Upper lobe of right lung (tissue), 1 donor: ENCODE measurements around the gene CDA. TPM values are rescaled to one million over a fixed set of nuclear protein-coding genes. Genes with fewer than 3 reads are reported as not detected.

Experiments used
- ATAC-seq: fragments of 200-7000 bp; cut with Tn5 transposase; one replicate; pipeline ENCODE4 v1.9.1; 2020; ENCODE audit warnings: mild to moderate bottlenecking, moderate library complexity
- DNase-seq: peaks from one replicate; pipeline ENCODE4 v3.0.0-alpha.2; 2020
- H3K27ac ChIP-seq: fragments of 200-600 bp; one replicate; pipeline ENCODE4 v1.8.0; 2022
- H3K27me3 ChIP-seq: fragments of 200-600 bp; one replicate; pipeline ENCODE4 v1.8.0; 2022; ENCODE audit warnings: mild to moderate bottlenecking
- H3K36me3 ChIP-seq: fragments of 200-600 bp; one replicate; pipeline ENCODE4 v1.8.0; 2022
- H3K4me1 ChIP-seq: fragments of 200-600 bp; one replicate; pipeline ENCODE4 v1.8.0; 2022
- H3K4me3 ChIP-seq: fragments of 200-600 bp; one replicate; pipeline ENCODE4 v1.8.0; 2022; ENCODE audit warnings: mild to moderate bottlenecking
- H3K9me3 ChIP-seq: fragments of 200-600 bp; one replicate; pipeline ENCODE4 v1.8.0; 2022
- intact Hi-C: fragments of 100-400 bp; cut with DNase I; formaldehyde crosslinking; loops from one replicate; pipeline ENCODE4 v1.11.0; 2022
- total RNA-seq: library from RNA; stranded (reverse); fragmentation: NEBNext Ultra II Directional; extraction: Animal tissue kit (Norgen Biotek cat#: 25700); gene quantifications from one replicate; pipeline ENCODE4 v1.2.1, GENCODE V29; 2021
- TF ChIP-seq, protein P1 (sequence below): fragments of 200-600 bp; IDR thresholded peaks from one replicate; pipeline ENCODE4 v1.8.0; 2022; ENCODE audit warnings: antibody characterized with exemption
- donor health status: DM: no; HTN: yes; CAD: no; lungs with severe emphysema.

CDA gene
- total RNA-seq, 1 donor from 2014 or later = 8.8 TPM

DNA sequence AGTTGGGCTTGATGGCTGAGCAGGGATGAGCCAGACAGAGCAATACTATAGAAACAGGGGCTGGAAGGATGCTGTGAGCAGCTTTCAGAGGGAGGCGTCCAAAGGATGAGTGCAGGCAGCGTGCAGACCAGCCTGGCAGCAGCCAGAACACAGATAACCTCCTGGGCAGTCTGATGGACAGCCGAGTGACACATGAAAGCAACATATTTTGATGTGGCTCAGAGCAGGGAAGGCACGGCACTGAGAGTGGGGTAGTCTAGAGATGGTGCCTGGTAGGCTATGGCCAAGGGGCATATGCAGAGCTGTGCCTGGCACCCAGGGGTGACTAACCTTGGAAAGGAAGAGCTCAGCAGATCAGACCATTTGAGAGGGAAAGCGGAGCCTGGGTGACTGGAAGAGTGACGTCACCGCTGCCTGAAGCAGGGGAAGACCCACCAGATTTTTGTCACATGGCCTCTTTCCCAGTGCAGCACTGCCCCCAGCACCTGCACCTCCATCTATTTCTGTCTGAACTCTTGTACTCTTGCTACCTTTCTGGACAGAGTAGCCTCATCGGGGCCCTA, 48.0 kb downstream of the CDA start:
- H3K9me3 ChIP-seq = no peaks in the 10 kb centered on the region
- DNase-seq (no peak), ATAC-seq (no peak)
- intact Hi-C loops = no loop called here
- H3K27me3 ChIP-seq = no peaks in the 10 kb centered on the region
- H3K4me1 ChIP-seq = peaks cover 16% of the 10 kb centered on the region
- H3K4me3 ChIP-seq = no peak overlapping the region
- peaks cover 47% of the 10 kb centered on the region for H3K36me3 ChIP-seq
- H3K27ac ChIP-seq = no peak overlapping the region
- TF ChIP-seq, protein P1, sequence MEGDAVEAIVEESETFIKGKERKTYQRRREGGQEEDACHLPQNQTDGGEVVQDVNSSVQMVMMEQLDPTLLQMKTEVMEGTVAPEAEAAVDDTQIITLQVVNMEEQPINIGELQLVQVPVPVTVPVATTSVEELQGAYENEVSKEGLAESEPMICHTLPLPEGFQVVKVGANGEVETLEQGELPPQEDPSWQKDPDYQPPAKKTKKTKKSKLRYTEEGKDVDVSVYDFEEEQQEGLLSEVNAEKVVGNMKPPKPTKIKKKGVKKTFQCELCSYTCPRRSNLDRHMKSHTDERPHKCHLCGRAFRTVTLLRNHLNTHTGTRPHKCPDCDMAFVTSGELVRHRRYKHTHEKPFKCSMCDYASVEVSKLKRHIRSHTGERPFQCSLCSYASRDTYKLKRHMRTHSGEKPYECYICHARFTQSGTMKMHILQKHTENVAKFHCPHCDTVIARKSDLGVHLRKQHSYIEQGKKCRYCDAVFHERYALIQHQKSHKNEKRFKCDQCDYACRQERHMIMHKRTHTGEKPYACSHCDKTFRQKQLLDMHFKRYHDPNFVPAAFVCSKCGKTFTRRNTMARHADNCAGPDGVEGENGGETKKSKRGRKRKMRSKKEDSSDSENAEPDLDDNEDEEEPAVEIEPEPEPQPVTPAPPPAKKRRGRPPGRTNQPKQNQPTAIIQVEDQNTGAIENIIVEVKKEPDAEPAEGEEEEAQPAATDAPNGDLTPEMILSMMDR = no peak

DNA sequence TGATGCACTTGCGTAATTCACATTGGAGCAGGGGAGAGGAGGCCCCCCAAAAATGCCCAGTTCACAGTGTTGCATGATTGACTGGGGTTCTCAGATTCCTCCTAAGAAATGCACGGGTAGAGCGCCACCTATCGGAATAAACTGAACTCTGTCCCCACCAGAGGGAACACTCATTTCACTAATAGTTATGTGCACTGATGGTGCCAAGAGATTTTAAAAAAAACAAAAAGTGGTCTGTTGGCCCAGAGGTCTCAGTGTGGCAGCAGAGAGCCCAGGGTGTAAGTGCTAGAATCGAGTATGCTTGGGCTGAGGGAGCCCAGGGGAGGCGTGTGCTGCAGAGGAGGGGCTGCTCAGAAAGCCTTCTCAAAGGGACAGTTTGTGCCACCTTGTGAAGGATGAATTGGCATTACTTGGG, 51.3 kb downstream of the CDA start:
- Histone ChIP-seq H3K27ac (no peak overlapping the region), H3K27me3 (no peaks in the 10 kb centered on the region), H3K9me3 (no peaks in the 10 kb centered on the region), H3K36me3 (peaks cover 81% of the 10 kb centered on the region), H3K4me3 (no peak overlapping the region), H3K4me1 (peaks cover 2% of the 10 kb centered on the region)
- TF ChIP-seq, protein P1 = peak; percentile 77
- intact Hi-C loops = loop anchor here (5.0 kb wide), 1 partner anchor 118 kb away; no protein-coding TSS in a partner anchor
- DNase-seq = no peak
- ATAC-seq = peak; percentile 74

DNA sequence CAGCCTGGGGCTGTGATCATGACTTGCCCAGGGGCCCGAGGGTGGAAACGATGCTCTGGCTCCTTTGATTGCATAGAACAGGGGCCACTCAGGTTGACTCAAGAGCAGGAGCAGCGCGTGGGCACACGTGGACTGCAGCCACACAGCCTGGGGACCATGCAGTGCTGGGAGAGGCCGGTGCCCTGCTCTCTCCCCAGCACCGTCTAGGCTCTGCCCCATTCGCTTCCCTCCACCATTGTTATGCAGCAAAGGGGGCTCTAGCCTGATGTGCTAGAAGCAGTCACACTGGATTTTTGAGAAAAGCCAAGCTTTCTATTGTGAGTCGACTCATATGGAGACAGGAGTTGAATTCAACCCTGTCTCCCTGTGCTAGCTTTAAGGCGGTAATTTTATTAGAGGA, 53.1 kb downstream of the CDA start:
- Histone ChIP-seq H3K36me3 (peaks cover 90% of the 10 kb centered on the region), H3K9me3 (no peaks in the 10 kb centered on the region), H3K4me3 (no peak overlapping the region), H3K27me3 (no peaks in the 10 kb centered on the region), H3K4me1 (no peaks in the 10 kb centered on the region), H3K27ac (no peak overlapping the region)
- TF ChIP-seq, protein P1 = no peak
- DNase-seq = no peak
- intact Hi-C loops = loop anchor here (5.0 kb wide), 1 partner anchor 120 kb away; no protein-coding TSS in a partner anchor
- no peak for ATAC-seq

DNA sequence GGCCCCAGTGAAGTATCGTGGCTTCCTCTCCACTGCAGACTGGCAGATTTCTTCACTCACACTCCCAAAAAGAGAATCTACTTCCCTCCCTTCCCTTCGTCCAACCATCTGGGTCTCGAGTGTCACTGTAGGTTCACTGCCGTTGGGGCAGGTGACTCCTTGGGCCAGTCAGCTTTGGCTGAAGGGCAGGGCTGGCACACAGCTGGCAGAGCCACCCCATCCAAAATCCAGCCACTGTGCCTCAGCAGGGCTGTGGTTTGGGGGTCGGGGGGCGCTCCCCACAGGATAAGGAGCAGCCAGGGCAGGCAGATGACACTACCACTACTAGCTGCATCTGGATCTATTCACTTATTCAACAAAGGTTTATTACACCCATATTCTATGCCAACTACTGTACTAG, 54.2 kb downstream of the CDA start:
- Histone ChIP-seq H3K9me3 (no peaks in the 10 kb centered on the region), H3K27ac (no peak overlapping the region), H3K4me3 (no peak overlapping the region), H3K36me3 (peaks cover 89% of the 10 kb centered on the region), H3K27me3 (no peaks in the 10 kb centered on the region), H3K4me1 (no peaks in the 10 kb centered on the region)
- DNase-seq (no peak), ATAC-seq (peak; percentile 7)
- intact Hi-C loops = loop anchor here (5.0 kb wide), 1 partner anchor 121 kb away; no protein-coding TSS in a partner anchor
- TF ChIP-seq, protein P1 = no peak

DNA sequence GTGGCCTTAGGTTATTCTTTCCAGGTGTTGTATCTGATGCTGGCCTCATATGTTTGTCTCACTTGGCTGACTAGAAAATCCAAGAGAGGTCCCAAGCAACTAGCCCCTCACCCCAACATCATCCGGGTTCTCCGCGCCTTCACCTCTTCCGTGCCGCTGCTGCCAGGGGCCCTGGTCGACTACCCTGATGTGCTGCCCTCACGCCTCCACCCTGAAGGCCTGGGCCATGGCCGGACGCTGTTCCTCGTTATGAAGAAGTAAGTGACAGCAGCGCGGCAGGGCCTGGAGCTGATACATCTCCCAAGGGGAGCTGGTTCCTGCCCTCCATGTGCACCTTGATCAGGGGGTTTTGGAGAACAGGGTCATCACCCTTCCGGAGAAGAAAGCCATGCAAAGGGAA, 55.5 kb downstream of the CDA start:
- DNase-seq (no peak), ATAC-seq (no peak)
- no peaks in the 10 kb centered on the region for H3K9me3 ChIP-seq
- intact Hi-C loops = loop anchor here (5.0 kb wide), 1 partner anchor 122 kb away; no protein-coding TSS in a partner anchor
- TF ChIP-seq, protein P1 = no peak
- no peaks in the 10 kb centered on the region for H3K4me1 ChIP-seq
- peaks cover 89% of the 10 kb centered on the region for H3K36me3 ChIP-seq
- no peaks in the 10 kb centered on the region for H3K27me3 ChIP-seq
- no peak overlapping the region for H3K4me3 ChIP-seq
- H3K27ac ChIP-seq = no peak overlapping the region

DNA sequence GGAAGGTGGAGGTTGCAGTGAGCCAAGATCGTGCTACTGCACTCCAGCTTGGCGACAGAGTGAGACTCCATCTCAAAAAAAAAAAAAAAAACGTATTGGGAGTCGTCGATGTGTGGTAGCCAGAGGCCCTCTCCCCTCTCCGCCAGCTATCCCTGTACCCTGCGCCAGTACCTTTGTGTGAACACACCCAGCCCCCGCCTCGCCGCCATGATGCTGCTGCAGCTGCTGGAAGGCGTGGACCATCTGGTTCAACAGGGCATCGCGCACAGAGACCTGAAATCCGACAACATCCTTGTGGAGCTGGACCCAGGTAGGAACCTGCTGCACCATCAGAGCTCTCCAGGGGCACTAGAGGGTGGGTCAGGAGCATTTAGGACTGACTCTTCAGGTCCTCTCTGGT, 56.5 kb downstream of the CDA start:
- intact Hi-C loops = no loop called here
- no peak overlapping the region for H3K27ac ChIP-seq
- ATAC-seq = no peak
- TF ChIP-seq, protein P1 = no peak
- no peaks in the 10 kb centered on the region for H3K4me1 ChIP-seq
- DNase-seq = no peak
- no peaks in the 10 kb centered on the region for H3K9me3 ChIP-seq
- no peak overlapping the region for H3K4me3 ChIP-seq
- peaks cover 92% of the 10 kb centered on the region for H3K36me3 ChIP-seq
- H3K27me3 ChIP-seq = no peaks in the 10 kb centered on the region
